ENCODE data around the gene RASAL2.
A peak's percentile ranks its signal among the peaks of the same experiment; 100 is the strongest.

RASAL2 gene

DNA sequence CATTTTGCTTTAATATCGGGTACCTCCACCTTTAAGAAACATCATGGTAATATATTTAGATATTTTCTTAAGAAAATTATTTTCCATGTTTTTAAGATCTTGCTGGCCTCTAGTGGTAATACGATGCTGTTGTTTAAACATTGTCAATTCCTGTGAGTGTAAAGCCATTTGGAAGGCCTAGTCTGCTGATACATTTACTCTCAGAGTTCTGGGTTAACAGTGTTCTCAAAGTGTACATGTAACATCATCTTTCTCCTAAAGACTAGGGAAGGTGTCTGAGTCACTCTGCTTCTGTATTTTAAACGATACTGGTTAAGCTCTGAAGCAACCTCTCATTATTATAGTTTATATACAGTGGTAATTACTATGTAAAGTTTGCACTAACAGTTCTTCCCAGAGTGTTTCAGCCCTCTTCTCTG is 189.1 kb downstream of the RASAL2 start:
- H3K4me3 ChIP-seq (replicated peaks in 1 of 2; ENCODE audit: low read depth in 2 of 2, low read length in 2 of 2) = no peak overlapping the region
- TF ChIP-seq, protein P1, sequence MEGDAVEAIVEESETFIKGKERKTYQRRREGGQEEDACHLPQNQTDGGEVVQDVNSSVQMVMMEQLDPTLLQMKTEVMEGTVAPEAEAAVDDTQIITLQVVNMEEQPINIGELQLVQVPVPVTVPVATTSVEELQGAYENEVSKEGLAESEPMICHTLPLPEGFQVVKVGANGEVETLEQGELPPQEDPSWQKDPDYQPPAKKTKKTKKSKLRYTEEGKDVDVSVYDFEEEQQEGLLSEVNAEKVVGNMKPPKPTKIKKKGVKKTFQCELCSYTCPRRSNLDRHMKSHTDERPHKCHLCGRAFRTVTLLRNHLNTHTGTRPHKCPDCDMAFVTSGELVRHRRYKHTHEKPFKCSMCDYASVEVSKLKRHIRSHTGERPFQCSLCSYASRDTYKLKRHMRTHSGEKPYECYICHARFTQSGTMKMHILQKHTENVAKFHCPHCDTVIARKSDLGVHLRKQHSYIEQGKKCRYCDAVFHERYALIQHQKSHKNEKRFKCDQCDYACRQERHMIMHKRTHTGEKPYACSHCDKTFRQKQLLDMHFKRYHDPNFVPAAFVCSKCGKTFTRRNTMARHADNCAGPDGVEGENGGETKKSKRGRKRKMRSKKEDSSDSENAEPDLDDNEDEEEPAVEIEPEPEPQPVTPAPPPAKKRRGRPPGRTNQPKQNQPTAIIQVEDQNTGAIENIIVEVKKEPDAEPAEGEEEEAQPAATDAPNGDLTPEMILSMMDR (IDR thresholded peaks at IDR 0.05; ENCODE audit: low read depth, low read length) = peak; percentile 53
- DNase-seq (ENCODE audit: low read depth in 2 of 2) = peak; percentile 82 to 91

DNA sequence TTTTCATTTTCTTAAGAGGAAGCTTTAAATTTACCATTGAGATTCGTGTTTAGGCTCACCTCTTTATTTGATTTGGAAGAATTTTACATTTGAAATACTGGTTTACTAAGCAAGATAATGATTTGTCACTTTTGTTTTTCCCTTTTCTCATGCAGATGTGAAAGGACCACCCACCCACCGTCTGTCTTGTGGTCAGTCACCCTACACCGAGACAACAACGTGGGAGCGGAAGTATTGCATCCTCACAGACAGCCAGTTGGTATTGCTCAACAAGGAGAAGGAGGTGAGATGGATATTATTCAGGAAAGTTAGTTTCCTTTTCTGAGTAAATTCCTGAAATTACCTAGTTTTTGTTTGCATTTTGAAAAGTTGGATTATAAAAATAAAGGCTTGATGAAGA is 189.5 kb downstream of the RASAL2 start:
- no peak overlapping the region for H3K4me3 ChIP-seq (replicated peaks in 1 of 2; ENCODE audit: low read depth in 2 of 2, low read length in 2 of 2)
- TF ChIP-seq, protein P1 (IDR thresholded peaks at IDR 0.05; ENCODE audit: low read depth, low read length) = no peak
- DNase-seq (ENCODE audit: low read depth in 2 of 2) = peak; percentile 70 to 87

DNA sequence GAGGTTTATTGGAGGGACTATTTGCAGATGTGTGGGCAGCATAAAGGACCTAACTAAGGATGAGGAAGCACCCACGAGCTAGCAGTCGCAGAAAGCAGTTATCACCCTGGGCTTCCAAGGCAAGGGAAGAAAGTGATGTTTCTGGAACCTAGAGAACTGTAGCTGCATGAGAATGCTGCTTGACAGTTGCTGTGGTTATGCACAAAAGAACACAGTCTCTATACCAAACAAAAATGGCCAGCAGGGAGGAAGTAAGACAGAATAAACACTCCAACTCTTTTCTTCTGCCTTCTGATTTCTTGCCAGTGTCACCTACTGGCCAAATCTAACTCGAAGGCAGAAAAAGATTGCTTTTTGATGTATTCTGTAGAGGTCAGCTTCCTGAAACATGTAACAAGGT is 190.2 kb downstream of the RASAL2 start:
- no peak for DNase-seq (ENCODE audit: low read depth in 2 of 2)

GRCh38 chr1:178291166-178291565 is 197.3 kb downstream of the RASAL2 start:
- TF ChIP-seq, protein P1 (IDR thresholded peaks at IDR 0.05; ENCODE audit: low read depth, low read length) = no peak
- DNase-seq (ENCODE audit: low read depth in 2 of 2) = no peak
- no peak overlapping the region for H3K4me3 ChIP-seq (replicated peaks in 1 of 2; ENCODE audit: low read depth in 2 of 2, low read length in 2 of 2)

More for the DNA sequence above, 190.2 kb downstream of the RASAL2 start:
- TF ChIP-seq, protein P1 (IDR thresholded peaks at IDR 0.05; ENCODE audit: low read depth, low read length) = peak; percentile 10
- no peak overlapping the region for H3K4me3 ChIP-seq (replicated peaks in 1 of 2; ENCODE audit: low read depth in 2 of 2, low read length in 2 of 2)

DNA sequence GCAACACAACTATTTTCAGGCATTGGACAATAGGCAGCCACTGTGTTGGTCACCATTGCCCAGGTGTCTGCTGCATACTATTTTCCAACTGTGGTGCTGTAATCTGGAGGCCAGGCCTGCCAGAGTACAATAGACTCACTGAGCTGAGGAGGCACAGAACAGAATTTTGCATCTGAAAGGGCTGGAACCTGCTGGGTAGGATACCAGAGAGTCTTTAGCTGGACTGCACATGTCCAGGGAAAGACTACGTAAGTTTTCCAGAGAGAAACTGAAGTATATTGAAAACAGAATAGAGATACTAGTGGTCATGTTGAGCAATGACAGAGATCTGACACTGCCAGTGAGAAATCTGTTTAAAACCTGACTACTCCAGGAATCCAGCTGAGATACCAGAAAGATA is 200.8 kb downstream of the RASAL2 start:
- no peak for DNase-seq (ENCODE audit: low read depth in 2 of 2)
- TF ChIP-seq, protein P1 (IDR thresholded peaks at IDR 0.05; ENCODE audit: low read depth, low read length) = no peak
- H3K4me3 ChIP-seq (replicated peaks in 1 of 2; ENCODE audit: low read depth in 2 of 2, low read length in 2 of 2) = no peak overlapping the region

DNA sequence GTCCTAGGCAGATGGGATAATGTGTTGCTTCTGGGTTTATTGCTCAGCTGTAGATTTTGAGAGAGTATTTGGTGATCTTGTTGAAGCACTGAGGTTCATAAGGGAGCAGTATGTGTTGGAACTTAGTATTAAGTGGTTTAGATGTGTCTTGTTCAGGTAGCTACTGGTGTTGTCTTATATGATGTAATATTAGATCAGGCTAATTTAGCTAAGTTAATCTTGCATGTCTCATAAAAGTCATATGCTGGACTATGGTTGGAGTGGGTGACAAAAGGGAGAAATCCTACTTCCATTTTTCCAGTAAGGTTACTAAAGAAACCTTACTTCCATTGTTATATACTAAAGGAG is 206.4 kb downstream of the RASAL2 start:
- TF ChIP-seq, protein P1 (IDR thresholded peaks at IDR 0.05; ENCODE audit: low read depth, low read length) = no peak
- no peak overlapping the region for H3K4me3 ChIP-seq (replicated peaks in 1 of 2; ENCODE audit: low read depth in 2 of 2, low read length in 2 of 2)
- no peak for DNase-seq (ENCODE audit: low read depth in 2 of 2)

DNA sequence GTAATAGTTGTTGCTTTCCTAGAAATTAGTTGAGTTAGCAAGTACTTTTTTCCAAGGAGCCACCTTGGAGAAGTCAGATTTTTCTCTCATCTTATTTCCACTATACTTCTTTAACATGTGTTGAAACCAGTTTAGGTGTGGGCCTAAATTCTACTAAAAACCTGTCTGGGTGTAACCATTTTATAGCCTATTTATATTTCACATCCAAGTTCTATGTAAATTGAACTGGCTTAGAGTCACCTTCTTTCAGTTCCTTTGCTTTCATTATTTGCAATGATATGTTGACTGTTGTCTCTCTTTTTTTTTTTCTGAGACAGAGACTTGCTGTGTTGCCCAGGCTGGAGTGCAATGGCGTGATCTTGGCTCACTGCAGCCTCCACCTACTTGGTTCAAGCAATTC is 207.2 kb downstream of the RASAL2 start:
- H3K4me3 ChIP-seq (replicated peaks in 1 of 2; ENCODE audit: low read depth in 2 of 2, low read length in 2 of 2) = no peak overlapping the region
- no peak for DNase-seq (ENCODE audit: low read depth in 2 of 2)
- TF ChIP-seq, protein P1 (IDR thresholded peaks at IDR 0.05; ENCODE audit: low read depth, low read length) = no peak
